ENCODE data around the gene CDKL2.

The CDKL2 gene

DNA sequence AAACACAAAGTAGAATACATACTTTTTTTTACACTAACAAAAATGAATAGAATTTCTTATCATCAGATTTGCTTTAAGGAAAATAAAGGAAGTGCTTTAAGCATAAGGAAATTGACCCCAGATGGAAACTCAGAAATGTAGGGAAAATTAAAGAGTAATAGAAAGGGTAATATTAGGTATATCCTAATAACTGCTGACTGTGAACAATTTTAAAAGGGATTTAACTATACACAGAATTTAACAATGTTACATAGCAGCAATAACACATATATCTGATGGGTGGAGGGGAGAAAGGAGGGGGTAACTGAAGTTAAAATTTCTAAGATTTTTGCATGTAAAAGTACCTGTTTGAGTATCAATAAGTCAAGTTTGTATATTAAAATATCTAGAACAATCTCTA is 8.6 kb downstream of the CDKL2 start:
- H4K20me1 ChIP-seq: no peaks in the 10 kb centered on the region
- H3K9ac ChIP-seq: no peak overlapping the region
- TF ChIP-seq Cebpa-rat (IDR thresholded peaks at IDR 0.05): no peak
- no peak overlapping the region for H3K4me3 ChIP-seq
- no peaks in the 10 kb centered on the region for H3K36me3 ChIP-seq
- no peak overlapping the region for H3K27ac ChIP-seq
- H3K9me3 ChIP-seq: no peaks in the 10 kb centered on the region
- no peak overlapping the region for H3K4me2 ChIP-seq
- H3K27me3 ChIP-seq: no peaks in the 10 kb centered on the region
- no peaks in the 10 kb centered on the region for H3K4me1 ChIP-seq

GRCh38 chr4:75612306-75612705 is 18.0 kb downstream of the CDKL2 start:
- Histone ChIP-seq H3K9me3 (peaks cover 12% of the 10 kb centered on the region), H3K4me2 (no peak overlapping the region), H3K36me3 (no peaks in the 10 kb centered on the region), H3K4me1 (no peaks in the 10 kb centered on the region), H4K20me1 (no peaks in the 10 kb centered on the region), H3K27me3 (no peaks in the 10 kb centered on the region), H3K9ac (no peak overlapping the region), H3K4me3 (no peak overlapping the region), H3K27ac (no peak overlapping the region)
- TF ChIP-seq Cebpa-rat (IDR thresholded peaks at IDR 0.05): no peak

- H3K27me3 ChIP-seq: no peaks in the 10 kb centered on the region
Observed at GRCh38 chr4:75605928-75606327, 24.4 kb downstream of the CDKL2 start.

DNA sequence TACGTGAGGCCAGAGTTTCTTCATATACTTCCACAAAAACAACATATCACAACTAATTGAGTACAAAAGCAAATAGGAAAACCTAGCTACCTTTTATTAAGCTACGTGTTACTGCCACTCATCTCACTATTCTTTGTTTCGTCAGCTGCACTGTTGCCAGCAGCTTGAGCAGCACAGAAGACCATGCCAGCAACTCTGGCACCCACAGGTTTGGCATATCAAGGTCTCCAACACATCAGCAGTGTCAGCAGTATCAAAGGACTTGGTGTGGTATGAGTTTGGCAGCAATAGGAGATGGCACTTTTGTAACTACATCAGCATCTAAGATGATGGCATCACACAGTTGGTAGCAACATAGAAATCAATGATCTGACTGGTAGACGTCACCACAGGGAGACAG is 30.7 kb downstream of the CDKL2 start:
- H3K36me3 ChIP-seq: no peaks in the 10 kb centered on the region
- H3K4me3 ChIP-seq: no peak overlapping the region
- no peaks in the 10 kb centered on the region for H3K9me3 ChIP-seq
- H3K4me2 ChIP-seq: no peak overlapping the region
- H3K27me3 ChIP-seq: no peaks in the 10 kb centered on the region
- H4K20me1 ChIP-seq: no peaks in the 10 kb centered on the region
- H3K4me1 ChIP-seq: no peaks in the 10 kb centered on the region
- no peak for TF ChIP-seq Cebpa-rat (IDR thresholded peaks at IDR 0.05)
- H3K9ac ChIP-seq: no peak overlapping the region
- H3K27ac ChIP-seq: no peak overlapping the region

More at GRCh38 chr4:75605928-75606327, 24.4 kb downstream of the CDKL2 start:
- Histone ChIP-seq H3K4me3 (no peak overlapping the region), H4K20me1 (no peaks in the 10 kb centered on the region), H3K36me3 (no peaks in the 10 kb centered on the region), H3K27ac (no peak overlapping the region), H3K9ac (no peak overlapping the region), H3K4me2 (no peak overlapping the region), H3K4me1 (no peaks in the 10 kb centered on the region), H3K9me3 (no peaks in the 10 kb centered on the region)
- no peak for TF ChIP-seq Cebpa-rat (IDR thresholded peaks at IDR 0.05)

GRCh38 chr4:75598390-75598789 is 31.9 kb downstream of the CDKL2 start:
- no peak for TF ChIP-seq Cebpa-rat (IDR thresholded peaks at IDR 0.05)
- Histone ChIP-seq H3K27me3 (no peaks in the 10 kb centered on the region), H3K4me2 (no peak overlapping the region), H4K20me1 (no peaks in the 10 kb centered on the region), H3K4me1 (no peaks in the 10 kb centered on the region), H3K27ac (no peak overlapping the region), H3K36me3 (no peaks in the 10 kb centered on the region), H3K4me3 (no peak overlapping the region), H3K9me3 (no peaks in the 10 kb centered on the region), H3K9ac (no peak overlapping the region)

GRCh38 chr4:75596061-75596460 is 34.3 kb downstream of the CDKL2 start:
- TF ChIP-seq Cebpa-rat (IDR thresholded peaks at IDR 0.05): no peak
- Histone ChIP-seq H3K9me3 (no peaks in the 10 kb centered on the region), H3K36me3 (no peaks in the 10 kb centered on the region), H3K9ac (no peak overlapping the region), H3K27ac (no peak overlapping the region), H3K4me3 (no peak overlapping the region), H4K20me1 (no peaks in the 10 kb centered on the region), H3K4me1 (no peaks in the 10 kb centered on the region), H3K27me3 (no peaks in the 10 kb centered on the region), H3K4me2 (no peak overlapping the region)

DNA sequence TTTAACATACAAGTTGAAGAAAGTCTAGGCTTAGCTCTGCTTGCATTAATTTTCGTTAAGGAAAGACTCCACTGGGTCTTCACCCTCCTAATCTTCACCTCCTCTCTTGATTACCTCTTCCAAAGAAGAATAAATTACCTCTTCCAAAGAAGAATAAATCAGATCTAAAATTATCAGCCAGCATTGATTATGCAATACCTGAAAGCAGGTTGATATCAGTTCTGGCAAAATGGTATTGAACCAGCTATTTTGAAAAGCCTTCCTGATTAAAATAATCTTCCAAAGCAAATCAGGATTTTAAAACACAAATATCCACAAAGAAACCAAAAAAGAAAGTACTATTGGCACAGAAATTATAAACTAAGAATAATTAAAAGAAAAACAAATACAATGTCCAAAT is 36.9 kb downstream of the CDKL2 start:
- Histone ChIP-seq H3K27ac (no peak overlapping the region), H3K4me1 (no peaks in the 10 kb centered on the region), H3K4me2 (no peak overlapping the region), H3K36me3 (no peaks in the 10 kb centered on the region), H3K27me3 (no peaks in the 10 kb centered on the region), H3K9me3 (no peaks in the 10 kb centered on the region), H4K20me1 (no peaks in the 10 kb centered on the region), H3K9ac (no peak overlapping the region), H3K4me3 (no peak overlapping the region)
- TF ChIP-seq Cebpa-rat (IDR thresholded peaks at IDR 0.05): no peak

GRCh38 chr4:75584067-75584466 is 46.3 kb downstream of the CDKL2 start:
- Histone ChIP-seq H3K4me2 (no peak overlapping the region), H3K36me3 (no peaks in the 10 kb centered on the region), H3K27ac (no peak overlapping the region), H3K4me3 (no peak overlapping the region), H3K4me1 (no peaks in the 10 kb centered on the region), H3K27me3 (no peaks in the 10 kb centered on the region), H3K9me3 (peaks cover 8% of the 10 kb centered on the region; the same call in 1 of the 2 replicates), H3K9ac (no peak overlapping the region), H4K20me1 (no peaks in the 10 kb centered on the region)
- TF ChIP-seq Cebpa-rat (IDR thresholded peaks at IDR 0.05): no peak

DNA sequence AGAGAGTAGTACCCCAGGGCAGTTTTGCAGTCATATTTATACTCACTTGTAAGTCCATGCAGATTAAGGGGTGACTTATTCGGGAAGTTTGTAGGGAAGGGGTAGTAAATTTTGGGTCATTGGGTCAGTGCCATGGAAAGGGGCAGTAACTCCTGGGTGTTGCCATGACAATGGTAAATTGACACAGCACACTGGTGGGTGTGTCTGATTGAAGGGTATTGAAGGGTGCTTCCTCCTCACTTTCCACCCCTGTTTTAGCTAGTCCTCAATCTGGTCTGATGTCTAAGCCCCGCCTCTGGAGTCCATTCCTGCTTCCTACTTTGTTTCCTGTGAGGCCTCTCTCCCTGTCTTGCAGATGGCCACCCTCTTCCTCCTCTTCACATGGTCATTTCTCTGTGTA is 62.6 kb downstream of the CDKL2 start:
- no peak overlapping the region for H3K4me2 ChIP-seq
- H3K9me3 ChIP-seq: peaks cover 6% of the 10 kb centered on the region; the same call in 1 of the 2 replicates
- no peaks in the 10 kb centered on the region for H4K20me1 ChIP-seq
- no peaks in the 10 kb centered on the region for H3K4me1 ChIP-seq
- no peak overlapping the region for H3K9ac ChIP-seq
- no peaks in the 10 kb centered on the region for H3K36me3 ChIP-seq
- no peak overlapping the region for H3K27ac ChIP-seq
- no peak for TF ChIP-seq Cebpa-rat (IDR thresholded peaks at IDR 0.05)
- H3K4me3 ChIP-seq: no peak overlapping the region
- no peaks in the 10 kb centered on the region for H3K27me3 ChIP-seq

GRCh38 chr4:75566911-75567310 is 63.4 kb downstream of the CDKL2 start:
- H3K36me3 ChIP-seq: no peaks in the 10 kb centered on the region
- H3K27me3 ChIP-seq: no peaks in the 10 kb centered on the region

GRCh38 chr4:75565481-75565880 is 64.8 kb downstream of the CDKL2 start:
- H3K9ac ChIP-seq: no peak overlapping the region
- H3K9me3 ChIP-seq: peaks cover 6% of the 10 kb centered on the region; the same call in 1 of the 2 replicates

More at GRCh38 chr4:75566911-75567310, 63.4 kb downstream of the CDKL2 start:
- Histone ChIP-seq H3K27ac (no peak overlapping the region), H3K4me3 (no peak overlapping the region), H4K20me1 (no peaks in the 10 kb centered on the region), H3K9ac (no peak overlapping the region), H3K4me2 (no peak overlapping the region), H3K9me3 (peaks cover 6% of the 10 kb centered on the region; the same call in 1 of the 2 replicates), H3K4me1 (no peaks in the 10 kb centered on the region)
- no peak for TF ChIP-seq Cebpa-rat (IDR thresholded peaks at IDR 0.05)

More at GRCh38 chr4:75565481-75565880, 64.8 kb downstream of the CDKL2 start:
- Histone ChIP-seq H4K20me1 (no peaks in the 10 kb centered on the region), H3K4me1 (no peaks in the 10 kb centered on the region), H3K4me2 (no peak overlapping the region), H3K36me3 (no peaks in the 10 kb centered on the region), H3K27ac (no peak overlapping the region), H3K27me3 (no peaks in the 10 kb centered on the region), H3K4me3 (no peak overlapping the region)
- TF ChIP-seq Cebpa-rat (IDR thresholded peaks at IDR 0.05): no peak

Data from BLaER1 (cell line).